ENCODE measurements around the gene SMPD3.

Gene SMPD3

GRCh38 chr16:68380676-68381362, 67.5 kb downstream of the SMPD3 start:
- DNase-seq (ENCODE audit: low read depth) = no peak

- no peak for DNase-seq (ENCODE audit: low read depth)
These were observed 68.0 kb downstream of the SMPD3 start for GRCh38 chr16:68380348-68380670.

GRCh38 chr16:68379472-68380347, 68.6 kb downstream of the SMPD3 start:
- DNase-seq (ENCODE audit: low read depth) = no peak

GRCh38 chr16:68378436-68379415, 69.6 kb downstream of the SMPD3 start:
- DNase-seq (ENCODE audit: low read depth) = no peak

GRCh38 chr16:68377667-68378393, 70.5 kb downstream of the SMPD3 start:
- DNase-seq (ENCODE audit: low read depth) = no peak

GRCh38 chr16:68377221-68377620, 71.1 kb downstream of the SMPD3 start:
- no peak for DNase-seq (ENCODE audit: low read depth)

- DNase-seq (ENCODE audit: low read depth) = no peak
These were observed 71.7 kb downstream of the SMPD3 start for GRCh38 chr16:68376590-68376989.

- DNase-seq (ENCODE audit: low read depth) = no peak
These were observed 72.3 kb downstream of the SMPD3 start for GRCh38 chr16:68375801-68376536.

- no peak for DNase-seq (ENCODE audit: low read depth)
These were observed 73.2 kb downstream of the SMPD3 start for GRCh38 chr16:68374961-68375660.

- no peak for DNase-seq (ENCODE audit: low read depth)
These were observed 74.0 kb downstream of the SMPD3 start for GRCh38 chr16:68374246-68374805.

GRCh38 chr16:68373528-68374245, 74.6 kb downstream of the SMPD3 start:
- DNase-seq (ENCODE audit: low read depth) = no peak

- DNase-seq (ENCODE audit: low read depth) = no peak
These were observed 75.5 kb downstream of the SMPD3 start for GRCh38 chr16:68372806-68373205.

- no peak for DNase-seq (ENCODE audit: low read depth)
These were observed 76.0 kb downstream of the SMPD3 start for GRCh38 chr16:68372381-68372720.

GRCh38 chr16:68371706-68372380, 76.5 kb downstream of the SMPD3 start:
- no peak for DNase-seq (ENCODE audit: low read depth)

- DNase-seq (ENCODE audit: low read depth) = no peak
These were observed 77.0 kb downstream of the SMPD3 start for GRCh38 chr16:68371276-68371651.

- no peak for DNase-seq (ENCODE audit: low read depth)
These were observed 77.6 kb downstream of the SMPD3 start for GRCh38 chr16:68370581-68371275.

GRCh38 chr16:68369697-68370580, 78.4 kb downstream of the SMPD3 start:
- no peak for DNase-seq (ENCODE audit: low read depth)
